Ectodermal cell (in vitro differentiated cells): ENCODE measurements around the gene RASL10B.

Experiments
- H3K27ac ChIP-seq: 2 replicates; pipeline ENCODE4 v1.7.0; 2013; ENCODE audit warnings: mild to moderate bottlenecking, low read depth, low read length; ENCODE audit not compliant: insufficient read depth, poor library complexity, severe bottlenecking
- H3K27me3 ChIP-seq: 2 replicates; pipeline ENCODE4 v1.7.0; 2013; ENCODE audit warnings: mild to moderate bottlenecking, low read length; ENCODE audit not compliant: insufficient read depth, control insufficient read depth, poor library complexity, severe bottlenecking
- H3K36me3 ChIP-seq: one replicate; pipeline ENCODE4 v1.7.0; 2013; ENCODE audit warnings: low read length; ENCODE audit not compliant: control insufficient read depth, insufficient read depth
- H3K4me1 ChIP-seq: one replicate; pipeline ENCODE4 v1.7.0; 2013; ENCODE audit warnings: low read length; ENCODE audit not compliant: control insufficient read depth, insufficient read depth
- H3K4me3 ChIP-seq: 2 replicates; pipeline ENCODE4 v1.7.0; 2013; ENCODE audit warnings: low read depth, low read length, control low read depth; ENCODE audit not compliant: insufficient read depth
- H3K9me3 ChIP-seq: 2 replicates; pipeline ENCODE4 v1.7.0; 2013; ENCODE audit warnings: mild to moderate bottlenecking, low read length, moderate library complexity; ENCODE audit not compliant: control insufficient read depth
- WGBS, 2 experiments: methylation state at CpG; one replicate each; pipeline ENCODE4 v1.1.7; 2013; ENCODE audit warnings: missing lambda C conversion rate in 2 of 2; 5-methylcytosine and 5-hydroxymethylcytosine counted together

The RASL10B gene

DNA sequence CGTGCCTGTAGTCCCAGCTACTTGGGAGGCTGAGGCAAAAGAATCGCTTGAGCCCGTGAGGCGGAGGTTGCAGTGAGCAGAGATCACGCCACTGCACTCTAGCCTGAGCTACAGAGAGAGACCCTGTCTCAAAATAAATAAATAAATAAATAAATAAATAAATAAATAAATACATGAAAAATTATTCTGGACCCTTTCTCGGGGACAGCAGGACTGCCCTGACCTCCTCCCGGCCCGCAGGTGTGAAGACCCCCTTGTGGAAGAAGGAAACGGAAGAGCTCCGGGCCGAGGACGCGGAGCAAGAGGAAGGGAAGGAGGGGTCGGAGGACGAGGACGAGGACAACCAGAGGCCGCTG, 32.3 kb downstream of the RASL10B start:
- 39 to 40% methylated on average over 17 of the region's 17 CpGs for WGBS, 2 experiments
- Histone ChIP-seq H3K36me3 (no peaks in the 10 kb centered on the region), H3K9me3 (no peaks in the 10 kb centered on the region), H3K27me3 (no peaks in the 10 kb centered on the region), H3K4me1 (peaks cover 21% of the 10 kb centered on the region), H3K27ac (no peak overlapping the region), H3K4me3 (no peak overlapping the region)

DNA sequence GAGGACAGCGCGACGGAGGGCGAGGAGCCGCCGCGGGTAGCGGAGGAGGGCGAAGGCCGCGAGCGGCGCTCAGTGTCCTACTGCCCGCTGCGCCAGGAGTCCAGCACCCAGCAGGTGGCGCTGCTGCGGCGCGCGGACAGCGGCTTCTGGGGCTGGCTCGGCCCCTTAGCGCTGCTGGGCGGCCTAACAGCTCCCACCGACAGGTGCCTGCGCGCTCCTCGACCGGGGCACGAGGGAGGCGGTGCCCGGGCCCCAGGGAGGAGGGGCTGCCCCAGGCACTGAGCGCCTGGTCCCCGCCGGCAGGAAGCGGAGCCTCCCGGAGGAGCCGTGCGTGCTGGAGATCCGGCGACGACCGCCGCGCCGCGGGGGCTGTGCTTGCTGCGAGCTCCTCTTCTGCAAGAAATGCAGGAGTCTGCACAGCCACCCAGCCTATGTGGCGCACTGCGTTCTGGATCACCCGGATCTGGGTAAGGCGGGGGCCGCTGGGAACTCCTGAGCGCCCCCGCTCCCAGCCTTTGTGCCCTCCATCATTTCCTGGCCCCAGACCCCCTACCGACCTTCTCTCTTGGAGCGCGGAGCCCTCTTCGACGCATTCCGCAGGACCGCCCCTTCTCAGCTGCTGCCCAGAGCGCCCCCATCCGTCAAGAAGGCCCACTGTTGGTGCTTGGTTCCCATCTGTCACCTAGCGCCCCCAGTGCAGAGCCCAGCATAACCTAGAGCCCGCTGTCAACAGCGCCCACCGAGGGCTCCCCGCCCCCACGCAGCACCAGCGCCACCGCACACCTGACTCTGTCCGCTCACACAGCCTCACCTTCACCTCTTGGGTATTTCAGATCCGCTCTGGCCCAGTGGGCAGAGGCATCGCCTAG, 32.9 kb downstream of the RASL10B start:
- H3K4me1 ChIP-seq = peaks cover 21% of the 10 kb centered on the region
- no peaks in the 10 kb centered on the region for H3K27me3 ChIP-seq
- WGBS, 2 experiments = 8% methylated on average over 75 of the region's 75 CpGs
- no peaks in the 10 kb centered on the region for H3K36me3 ChIP-seq
- H3K9me3 ChIP-seq = no peaks in the 10 kb centered on the region
- H3K4me3 ChIP-seq = peak overlapping the region; percentile 34
- peak overlapping the region; percentile 5 for H3K27ac ChIP-seq

DNA sequence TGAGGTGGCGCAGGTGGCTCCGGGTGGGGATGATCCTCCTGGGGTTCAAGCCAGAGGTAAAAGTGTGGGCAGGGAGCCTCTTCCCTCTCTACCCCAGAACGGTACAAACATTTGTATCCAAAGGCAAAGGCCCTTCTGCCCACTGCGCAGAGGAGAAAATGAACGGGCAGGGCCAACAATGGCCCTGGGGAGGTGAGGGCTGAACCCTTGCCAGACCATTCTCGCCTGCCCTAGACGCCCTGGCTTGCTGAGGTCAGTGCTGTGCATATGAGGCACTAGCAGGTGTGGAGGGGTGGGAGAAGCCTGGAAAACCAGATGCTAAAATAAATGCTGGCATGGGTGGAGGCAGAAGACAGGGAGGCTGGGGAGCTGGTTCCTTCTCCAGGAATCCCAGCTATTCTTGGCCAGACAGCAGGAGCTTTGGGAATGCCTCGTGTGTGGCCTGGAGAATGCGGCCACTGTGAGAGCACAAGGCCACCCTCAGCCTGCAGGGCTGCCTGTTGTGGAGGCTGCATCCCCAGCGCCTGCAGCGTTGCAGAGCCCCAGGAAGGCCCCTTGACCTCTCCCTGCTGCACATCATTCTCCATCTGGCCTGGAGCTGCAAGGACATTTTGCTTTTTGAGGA, 33.8 kb downstream of the RASL10B start:
- 79 to 84% methylated on average over 11 of the region's 11 CpGs for WGBS, 2 experiments
- Histone ChIP-seq H3K27ac (peak overlapping the region; percentile 78), H3K36me3 (no peaks in the 10 kb centered on the region), H3K9me3 (no peaks in the 10 kb centered on the region), H3K4me3 (no peak overlapping the region), H3K4me1 (peaks cover 21% of the 10 kb centered on the region), H3K27me3 (no peaks in the 10 kb centered on the region)

DNA sequence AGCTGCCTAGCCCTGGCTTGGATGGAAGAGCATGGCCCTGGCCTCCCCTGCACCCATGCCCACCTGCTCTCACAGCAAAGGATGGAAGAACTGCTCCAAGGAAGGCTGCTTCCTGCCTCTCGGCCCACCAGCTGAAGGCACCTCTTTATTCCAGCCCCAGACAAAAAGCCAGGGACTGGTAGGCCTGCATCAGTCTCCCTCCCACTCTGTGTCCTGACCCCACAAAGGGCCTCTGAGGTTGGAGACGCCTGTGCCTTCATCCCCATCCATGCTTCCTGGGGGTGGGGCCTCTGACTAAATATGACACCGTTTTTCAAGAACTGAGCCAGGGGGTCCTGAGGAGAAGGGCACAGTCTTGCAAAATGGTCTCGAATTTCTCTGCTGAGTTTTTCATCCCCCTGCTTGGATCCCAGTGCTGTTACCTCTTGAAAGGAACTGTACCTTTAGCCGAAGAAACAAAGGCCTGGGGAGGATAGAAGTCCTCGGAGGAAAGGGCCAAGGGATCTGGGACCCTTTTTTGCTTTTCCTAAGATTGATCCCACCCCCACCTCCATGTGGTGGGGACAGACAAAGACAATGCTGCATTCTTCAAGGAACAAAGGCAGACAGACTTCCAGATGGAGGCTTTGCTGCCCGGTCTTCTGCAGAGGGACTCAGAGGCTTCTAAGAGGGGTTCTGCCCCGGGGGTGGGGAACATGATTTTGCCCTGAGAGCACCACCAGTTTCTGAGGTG, 34.5 kb downstream of the RASL10B start:
- Histone ChIP-seq H3K27me3 (no peaks in the 10 kb centered on the region), H3K4me3 (no peak overlapping the region), H3K9me3 (no peaks in the 10 kb centered on the region), H3K27ac (peak overlapping the region; percentile 78), H3K4me1 (peaks cover 21% of the 10 kb centered on the region), H3K36me3 (no peaks in the 10 kb centered on the region)
- WGBS, 2 experiments = 45 to 48% methylated on average over 8 of the region's 8 CpGs

DNA sequence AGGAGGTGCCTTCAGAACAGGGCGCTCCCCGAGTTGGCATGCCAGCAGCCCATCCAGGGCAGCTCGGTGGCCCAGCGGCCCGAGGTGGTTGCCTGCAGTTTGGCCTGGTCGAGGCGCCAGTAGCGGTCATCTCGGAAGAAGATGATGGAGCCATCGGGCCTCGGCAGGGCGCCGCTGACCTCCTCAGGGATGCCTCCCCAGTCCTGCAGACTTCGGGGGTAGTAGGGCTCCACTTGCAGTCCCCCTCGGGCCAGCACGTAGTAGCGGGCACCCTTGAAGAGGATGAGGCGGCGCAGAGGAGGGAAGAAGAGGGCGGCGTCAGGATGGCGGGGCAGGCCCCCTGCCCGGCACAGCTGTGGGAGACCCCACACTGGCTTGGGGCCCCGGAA, 35.0 kb downstream of the RASL10B start:
- Histone ChIP-seq H3K4me1 (peaks cover 21% of the 10 kb centered on the region), H3K27me3 (no peaks in the 10 kb centered on the region), H3K9me3 (no peaks in the 10 kb centered on the region), H3K36me3 (no peaks in the 10 kb centered on the region), H3K27ac (peak overlapping the region; percentile 78), H3K4me3 (no peak overlapping the region)
- WGBS, 2 experiments = 94 to 96% methylated on average over 24 of the region's 24 CpGs

DNA sequence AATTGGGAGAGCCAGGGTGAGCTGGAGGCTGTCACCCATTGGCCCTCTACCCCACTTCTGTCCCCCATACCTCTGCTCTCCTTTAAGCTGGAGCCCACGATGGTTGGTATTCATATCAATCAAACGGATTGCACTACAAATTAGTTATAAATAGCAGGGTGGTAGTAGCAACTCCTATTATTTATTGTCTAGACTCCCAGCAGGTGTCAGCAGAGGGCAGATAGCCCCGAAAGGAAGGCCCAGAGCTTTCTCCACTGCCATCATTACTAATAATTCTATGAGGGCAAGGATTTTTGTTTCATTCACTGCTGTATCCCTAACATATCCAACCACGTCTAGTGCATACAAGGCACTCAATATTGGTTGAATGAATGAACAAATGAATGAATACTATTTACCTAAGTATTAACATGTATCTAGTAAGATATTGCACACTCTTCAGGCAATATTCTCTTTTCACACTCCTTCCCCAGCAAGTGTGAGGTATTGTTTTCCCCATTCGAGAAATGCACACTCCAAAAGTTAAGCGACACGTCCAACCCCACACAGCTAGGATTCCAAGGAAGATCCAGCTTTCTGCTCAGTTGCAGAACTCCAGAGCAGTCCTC, 35.6 kb downstream of the RASL10B start:
- H3K27me3 ChIP-seq = no peaks in the 10 kb centered on the region
- H3K36me3 ChIP-seq = no peaks in the 10 kb centered on the region
- 90 to 92% methylated on average over 5 to 7 of the region's 7 CpGs for WGBS, 2 experiments

DNA sequence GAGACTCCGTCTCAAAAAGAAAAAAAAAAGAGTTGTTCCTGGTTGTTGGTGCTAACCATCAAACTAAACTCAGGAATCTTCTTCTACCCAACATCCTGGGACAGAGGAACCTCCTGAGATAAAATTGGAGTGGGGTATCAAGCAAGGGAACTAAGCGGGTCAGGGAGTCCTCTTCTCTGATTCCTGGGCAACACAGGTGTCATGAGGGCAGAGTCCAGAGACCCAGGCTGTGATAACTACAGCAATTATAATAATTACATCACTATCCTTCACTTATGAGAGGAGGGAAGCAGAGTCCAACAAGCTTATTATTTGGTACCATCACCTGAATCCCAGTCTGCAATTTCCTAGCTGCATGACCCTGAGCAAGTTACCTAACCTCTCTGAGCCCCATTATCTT, 37.4 kb downstream of the RASL10B start:
- H3K36me3 ChIP-seq = no peaks in the 10 kb centered on the region
- no peak overlapping the region for H3K27ac ChIP-seq
- H3K9me3 ChIP-seq = no peaks in the 10 kb centered on the region
- H3K4me1 ChIP-seq = peaks cover 42% of the 10 kb centered on the region
- 92 to 100% methylated on average over 2 of the region's 2 CpGs for WGBS, 2 experiments
- H3K4me3 ChIP-seq = no peak overlapping the region
- no peaks in the 10 kb centered on the region for H3K27me3 ChIP-seq

More for the DNA sequence above, 35.6 kb downstream of the RASL10B start:
- H3K4me3 ChIP-seq = no peak overlapping the region
- H3K27ac ChIP-seq = no peak overlapping the region
- H3K4me1 ChIP-seq = peaks cover 25% of the 10 kb centered on the region
- no peaks in the 10 kb centered on the region for H3K9me3 ChIP-seq

DNA sequence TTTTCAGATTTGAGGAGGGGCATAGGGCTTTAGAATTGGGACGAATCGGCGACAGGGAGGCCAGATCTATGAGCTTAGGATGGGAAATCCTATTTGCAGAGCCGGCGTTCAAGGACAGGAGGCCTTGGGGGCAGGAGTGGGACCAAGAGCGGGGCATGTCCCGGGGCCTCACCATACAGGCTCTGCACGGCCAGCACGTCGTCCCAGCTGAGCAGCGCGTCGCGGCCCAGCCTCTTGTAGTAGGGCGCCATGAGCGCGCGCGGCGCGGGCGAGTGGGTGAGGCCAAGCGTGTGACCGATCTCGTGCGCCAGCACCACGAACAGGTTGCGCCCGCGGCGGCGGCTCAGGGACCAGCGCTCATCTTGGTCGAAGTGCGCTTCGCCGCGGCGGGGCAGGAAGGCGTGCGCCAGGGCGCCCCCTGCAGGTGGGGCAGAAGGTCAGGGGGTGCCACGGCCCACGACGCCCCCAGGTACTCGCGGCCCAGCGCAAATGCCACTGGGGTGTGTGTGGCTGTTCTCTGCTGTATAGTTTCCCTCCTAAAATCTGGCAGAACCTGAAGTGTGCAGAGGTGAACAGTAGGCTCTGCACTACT, 38.6 kb downstream of the RASL10B start:
- H3K27ac ChIP-seq = no peak overlapping the region
- peaks cover 52% of the 10 kb centered on the region for H3K4me1 ChIP-seq
- H3K36me3 ChIP-seq = no peaks in the 10 kb centered on the region
- 96 to 97% methylated on average over 48 of the region's 48 CpGs for WGBS, 2 experiments
- H3K27me3 ChIP-seq = no peaks in the 10 kb centered on the region
- H3K9me3 ChIP-seq = no peaks in the 10 kb centered on the region
- no peak overlapping the region for H3K4me3 ChIP-seq

DNA sequence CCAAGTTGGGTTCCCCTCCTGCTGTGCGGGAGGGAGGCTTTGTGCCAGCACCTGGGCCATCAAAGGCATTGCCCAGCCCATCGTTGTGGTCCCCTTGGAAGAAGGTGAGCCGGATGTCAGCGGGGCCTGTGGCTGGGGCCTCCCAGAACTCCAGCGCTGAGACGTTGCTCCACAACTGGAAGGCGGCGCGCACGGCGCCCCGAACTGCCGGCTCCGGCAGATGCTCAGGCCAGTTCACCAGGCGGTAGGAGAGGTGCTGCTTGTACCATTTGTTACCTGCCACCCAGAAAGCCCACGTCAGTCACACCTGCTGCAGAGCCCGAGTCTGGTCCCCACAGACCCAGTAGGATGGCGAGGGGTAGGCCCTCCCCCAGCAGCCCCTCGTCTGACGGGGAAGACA, 41.7 kb downstream of the RASL10B start:
- Histone ChIP-seq H3K27me3 (no peaks in the 10 kb centered on the region), H3K4me1 (peaks cover 37% of the 10 kb centered on the region), H3K36me3 (no peaks in the 10 kb centered on the region), H3K27ac (no peak overlapping the region), H3K4me3 (no peak overlapping the region), H3K9me3 (no peaks in the 10 kb centered on the region)
- 93 to 94% methylated on average over 20 of the region's 20 CpGs for WGBS, 2 experiments
